Suppressor macrophage (primary cell): ENCODE results near the gene RBM8A.
"Not testable (repeated sequence)": the region's sequence is repeated elsewhere in the genome, so short reads cannot be mapped to it uniquely, and the experiment has no call there.

ENCODE experiments used
- DNase-seq, 4 experiments: peaks; one replicate each; pipeline ENCODE4 v3.0.0-alpha.2; 2020 to 2022

RBM8A gene

DNA sequence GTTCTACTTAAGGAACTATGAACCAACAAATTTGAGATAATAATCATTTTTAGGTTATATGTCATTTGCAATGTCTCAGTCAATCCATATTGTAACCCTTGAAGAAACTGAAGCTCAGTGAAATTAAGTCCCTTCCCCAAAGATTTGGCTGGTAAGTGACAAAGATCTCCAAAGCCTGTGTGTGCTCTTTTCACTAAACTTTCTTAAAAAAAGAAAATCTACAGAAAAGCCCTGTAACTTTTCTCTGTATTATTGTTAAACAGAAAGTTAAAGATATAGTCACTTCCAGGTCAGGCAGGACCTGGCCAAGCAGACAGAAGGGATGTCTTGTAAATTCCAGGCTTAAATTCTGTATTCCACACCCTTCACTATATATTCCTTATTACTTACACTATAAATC is 29.1 kb upstream of the RBM8A start:
- DNase-seq: no peak

GRCh38 chr1:145955436-145955835 is 28.2 kb upstream of the RBM8A start:
- no peak for DNase-seq

- no peak for DNase-seq
Observed at GRCh38 chr1:145953861-145954260, 26.6 kb upstream of the RBM8A start.

GRCh38 chr1:145952903-145953302 is 25.6 kb upstream of the RBM8A start:
- DNase-seq: no peak

DNA sequence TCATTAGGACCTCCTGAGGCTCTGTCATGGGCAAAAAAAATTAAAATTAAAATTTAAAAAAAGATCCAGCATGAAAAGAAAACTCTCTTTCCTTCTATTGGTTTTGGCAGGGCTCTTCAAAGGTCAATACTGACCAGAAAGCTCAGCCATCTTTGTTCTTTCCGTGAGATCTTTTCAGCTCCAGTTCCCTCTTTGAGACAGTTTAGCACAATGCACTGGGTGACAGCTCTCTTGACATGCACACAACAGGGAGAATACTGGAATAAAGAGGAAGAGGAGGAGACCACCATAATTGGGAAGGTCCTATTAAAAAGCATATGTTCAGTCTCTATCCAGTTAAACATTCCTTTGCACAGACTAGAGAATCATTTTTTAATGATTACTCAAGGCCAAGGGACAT is 24.2 kb upstream of the RBM8A start:
- no peak for DNase-seq

GRCh38 chr1:145949219-145949618 is 21.9 kb upstream of the RBM8A start:
- DNase-seq: no peak

DNA sequence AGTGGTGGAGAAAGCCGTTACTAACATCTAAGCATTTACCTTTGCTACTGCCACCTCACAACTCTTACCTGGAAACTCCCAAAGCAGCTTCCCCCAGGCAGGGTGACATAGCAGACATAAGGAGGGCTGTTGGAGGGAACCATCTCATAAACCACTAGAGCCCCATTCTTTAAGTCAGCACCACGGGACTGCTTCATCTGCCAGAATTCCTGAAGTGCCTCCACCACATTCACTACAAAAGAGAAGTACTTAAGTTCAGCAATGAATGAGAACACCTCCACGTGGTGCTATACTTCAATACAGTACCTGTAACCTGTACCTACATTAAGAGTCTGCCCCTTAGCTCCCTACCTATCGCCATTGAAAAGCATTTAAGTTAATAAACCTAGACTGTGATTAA is 20.3 kb upstream of the RBM8A start:
- no peak for DNase-seq

- no peak for DNase-seq
Observed at GRCh38 chr1:145946477-145946986, 19.2 kb upstream of the RBM8A start.

- no peak for DNase-seq
Observed at GRCh38 chr1:145944532-145944931, 17.2 kb upstream of the RBM8A start.

GRCh38 chr1:145942871-145943270 is 15.6 kb upstream of the RBM8A start:
- no peak for DNase-seq

DNA sequence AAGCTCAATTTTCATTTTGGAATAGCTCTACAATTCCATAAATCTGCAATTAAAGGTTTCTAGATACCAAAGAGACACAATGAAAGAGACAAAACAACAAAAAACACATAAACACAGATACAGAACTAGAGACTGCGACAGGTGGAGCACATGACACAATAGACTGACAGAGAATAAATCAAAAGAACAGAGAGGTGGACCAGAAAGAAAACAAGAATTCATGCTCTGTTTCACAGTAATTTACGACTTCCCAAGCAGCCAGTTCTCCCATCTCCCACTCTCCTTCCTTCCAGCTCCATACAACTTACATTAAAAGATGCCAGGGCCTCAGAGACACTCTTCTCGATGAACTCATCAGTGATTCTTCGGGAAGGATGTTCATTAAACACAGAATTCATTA is 15.1 kb upstream of the RBM8A start:
- no peak for DNase-seq

GRCh38 chr1:145937436-145937835 is 10.2 kb upstream of the RBM8A start:
- DNase-seq: no peak

DNA sequence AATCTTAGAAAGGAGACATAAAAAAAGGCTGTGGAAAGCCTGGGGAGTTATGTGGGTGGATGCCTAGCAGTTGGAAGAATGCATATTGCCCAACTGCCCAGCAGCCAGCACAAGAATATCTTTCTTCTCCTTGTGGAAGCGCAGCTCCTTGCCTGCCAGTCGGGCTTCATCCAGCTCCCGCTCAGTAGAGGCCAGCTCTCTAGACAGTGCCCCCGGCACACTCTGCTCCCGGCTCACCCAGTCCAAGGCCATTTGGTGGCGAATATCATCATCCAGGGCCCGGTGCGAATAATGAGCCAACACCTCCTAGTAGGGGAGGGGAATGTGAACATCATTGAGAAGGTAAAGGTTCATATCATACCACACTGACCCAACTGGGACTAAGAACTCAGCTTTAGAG is 9.0 kb upstream of the RBM8A start:
- DNase-seq: peak in 1 of 4 experiments; percentile 10

GRCh38 chr1:145935708-145936107 is 8.4 kb upstream of the RBM8A start:
- DNase-seq: no peak

- not testable (repeated sequence) for DNase-seq
Observed at GRCh38 chr1:145932522-145933009, 5.3 kb upstream of the RBM8A start.

- no peak for DNase-seq
Observed at GRCh38 chr1:145927916-145928643, 796 bp upstream of the RBM8A start.

GRCh38 chr1:145926686-145927062 is 610 bp downstream of the RBM8A start:
- no peak for DNase-seq

DNA sequence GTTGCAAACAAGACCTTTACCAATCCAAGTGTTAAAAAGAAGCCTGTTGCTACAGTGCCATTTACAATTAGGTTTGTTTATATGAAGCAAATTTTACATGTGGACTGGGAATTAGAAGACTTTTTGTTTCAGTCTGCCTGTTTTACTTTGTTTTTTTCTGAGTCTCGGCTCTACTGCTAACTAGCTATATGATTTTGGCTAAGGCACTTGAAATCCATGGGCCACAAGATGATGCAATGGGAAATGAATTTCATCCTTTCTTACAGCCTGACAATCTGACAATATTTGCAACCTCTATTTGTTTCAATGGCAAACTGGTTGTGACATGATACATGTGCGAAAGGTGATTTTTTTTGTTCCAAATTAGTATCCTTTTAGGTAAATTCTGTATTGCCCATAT is 5.0 kb downstream of the RBM8A start:
- DNase-seq: no peak

- not testable (repeated sequence) for DNase-seq
Observed at GRCh38 chr1:145920297-145920696, 7.0 kb downstream of the RBM8A start.

DNA sequence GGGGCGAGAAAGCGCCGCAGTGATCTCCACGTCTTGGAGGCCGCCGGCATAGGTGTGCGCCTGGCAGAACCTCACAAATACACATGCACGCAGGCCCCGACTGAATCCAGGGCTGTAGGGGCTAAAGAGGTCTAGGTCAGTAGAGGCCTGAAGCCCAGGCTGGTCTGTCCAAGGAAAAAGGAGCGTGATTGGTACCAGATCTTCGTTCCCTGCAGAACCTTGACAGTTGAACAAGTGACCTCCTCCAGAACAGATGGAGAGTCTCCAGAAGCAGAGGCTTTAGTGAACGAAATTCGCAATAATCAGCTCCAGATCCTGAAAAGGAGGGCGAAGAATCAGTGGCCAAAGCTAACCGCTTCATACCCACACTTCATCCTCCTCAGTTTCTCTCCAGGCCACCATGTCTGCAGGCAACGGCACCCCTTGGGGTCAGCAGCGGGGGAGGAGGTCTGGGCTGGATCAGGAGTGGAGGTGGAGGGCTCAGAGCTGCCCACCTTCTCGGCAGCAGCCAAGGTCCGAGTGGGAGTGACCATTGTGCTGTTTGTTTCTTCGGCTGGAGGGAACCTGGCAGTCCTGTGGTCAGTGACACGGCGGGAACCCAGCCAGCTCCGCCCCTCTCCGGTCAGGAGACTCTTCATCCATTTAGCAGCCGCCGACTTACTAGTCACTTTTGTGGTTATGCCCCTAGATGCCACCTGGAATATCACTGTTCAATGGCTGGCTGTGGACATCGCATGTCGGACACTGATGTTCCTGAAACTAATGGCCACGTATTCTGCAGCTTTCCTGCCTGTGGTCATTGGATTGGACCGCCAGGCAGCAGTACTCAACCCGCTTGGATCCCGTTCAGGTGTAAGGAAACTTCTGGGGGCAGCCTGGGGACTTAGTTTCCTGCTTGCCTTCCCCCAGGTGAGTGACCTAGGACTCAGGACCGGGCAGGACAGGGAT is 8.0 kb downstream of the RBM8A start:
- DNase-seq: peak; percentile 52 to 70 (median 58)

DNA sequence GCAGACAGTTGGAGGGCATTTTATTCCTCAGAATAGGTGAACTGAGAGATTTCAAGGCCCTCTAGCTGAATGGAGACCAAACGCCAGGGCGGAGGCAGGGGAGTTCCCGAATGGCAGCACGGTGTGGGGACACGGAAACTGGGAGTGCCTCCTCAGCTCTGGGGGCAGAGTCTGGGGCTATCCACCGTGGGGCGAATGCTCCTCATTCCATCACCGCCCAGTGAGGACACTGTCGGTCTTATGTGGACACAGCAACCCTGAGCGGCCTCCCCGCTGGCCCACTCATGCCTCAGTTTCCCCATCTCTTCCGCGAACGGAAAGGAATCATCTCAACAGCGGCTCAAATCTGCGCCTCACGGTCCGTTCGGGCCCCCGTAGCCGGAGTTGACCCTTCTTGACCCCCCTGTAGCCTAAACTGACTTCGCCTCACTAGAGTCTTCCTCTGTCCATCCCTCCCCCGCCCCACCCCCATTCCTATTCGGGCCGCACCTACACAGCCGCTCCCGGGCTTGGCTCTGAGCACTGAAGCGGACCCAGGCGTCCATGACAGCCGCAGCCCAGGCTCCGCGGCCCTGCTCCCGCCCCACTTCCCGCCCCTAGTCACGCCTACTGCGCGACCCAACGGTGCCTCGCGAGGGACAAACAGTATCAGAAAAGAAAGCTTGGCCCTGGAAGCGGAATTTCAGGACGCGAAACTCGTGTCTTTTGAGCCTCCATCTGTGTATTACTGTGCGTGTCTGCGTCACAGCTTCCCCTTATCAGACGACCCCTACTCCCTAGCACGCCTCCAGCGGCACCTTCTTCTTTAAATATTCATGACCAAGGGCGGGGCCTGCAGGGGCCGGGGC is 8.9 kb downstream of the RBM8A start, which contains the start of gene PEX11B:
PEX11B (minus strand) TSS at position 574 of the 848 bp plus-strand sequence; CDS start at position 545, 29 bp downstream.
- DNase-seq: peak; percentile 91 to 95 (median 94)

- DNase-seq: peak in 1 of 4 experiments; percentile 13
Observed at GRCh38 chr1:145917595-145917994, 9.7 kb downstream of the RBM8A start.
